ENCODE results near the gene ADI1. TPM values are rescaled to one million over a fixed set of nuclear protein-coding genes. Genes with fewer than 3 reads are reported as not detected.

ADI1 gene
- total RNA-seq, 3 donors from 2014 or later = 47.2 to 81.3 (median 78.2) TPM

GRCh38 chr2:3532941-3533340 lies 13.6 kb upstream of the ADI1 start:
- no peaks in the 10 kb centered on the region for H3K27me3 ChIP-seq
- no peak for DNase-seq (ENCODE audit: low spot score in 2 of 2)
- H3K4me3 ChIP-seq = no peak overlapping the region
- H3K27ac ChIP-seq = no peak overlapping the region
- no peaks in the 10 kb centered on the region for H3K9me3 ChIP-seq
- TF ChIP-seq POLR2A (IDR thresholded peaks at IDR 0.05) (no peak), POLR2AphosphoS5 (IDR thresholded peaks at IDR 0.05) (no peak)
- TF ChIP-seq, protein P1, sequence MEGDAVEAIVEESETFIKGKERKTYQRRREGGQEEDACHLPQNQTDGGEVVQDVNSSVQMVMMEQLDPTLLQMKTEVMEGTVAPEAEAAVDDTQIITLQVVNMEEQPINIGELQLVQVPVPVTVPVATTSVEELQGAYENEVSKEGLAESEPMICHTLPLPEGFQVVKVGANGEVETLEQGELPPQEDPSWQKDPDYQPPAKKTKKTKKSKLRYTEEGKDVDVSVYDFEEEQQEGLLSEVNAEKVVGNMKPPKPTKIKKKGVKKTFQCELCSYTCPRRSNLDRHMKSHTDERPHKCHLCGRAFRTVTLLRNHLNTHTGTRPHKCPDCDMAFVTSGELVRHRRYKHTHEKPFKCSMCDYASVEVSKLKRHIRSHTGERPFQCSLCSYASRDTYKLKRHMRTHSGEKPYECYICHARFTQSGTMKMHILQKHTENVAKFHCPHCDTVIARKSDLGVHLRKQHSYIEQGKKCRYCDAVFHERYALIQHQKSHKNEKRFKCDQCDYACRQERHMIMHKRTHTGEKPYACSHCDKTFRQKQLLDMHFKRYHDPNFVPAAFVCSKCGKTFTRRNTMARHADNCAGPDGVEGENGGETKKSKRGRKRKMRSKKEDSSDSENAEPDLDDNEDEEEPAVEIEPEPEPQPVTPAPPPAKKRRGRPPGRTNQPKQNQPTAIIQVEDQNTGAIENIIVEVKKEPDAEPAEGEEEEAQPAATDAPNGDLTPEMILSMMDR (IDR thresholded peaks at IDR 0.05) = no peak
- intact Hi-C loops (cut with DNase I; ENCODE audit: low total_unique reads) = no loop called here
- H3K36me3 ChIP-seq = no peaks in the 10 kb centered on the region
- no peaks in the 10 kb centered on the region for H3K4me1 ChIP-seq

DNA sequence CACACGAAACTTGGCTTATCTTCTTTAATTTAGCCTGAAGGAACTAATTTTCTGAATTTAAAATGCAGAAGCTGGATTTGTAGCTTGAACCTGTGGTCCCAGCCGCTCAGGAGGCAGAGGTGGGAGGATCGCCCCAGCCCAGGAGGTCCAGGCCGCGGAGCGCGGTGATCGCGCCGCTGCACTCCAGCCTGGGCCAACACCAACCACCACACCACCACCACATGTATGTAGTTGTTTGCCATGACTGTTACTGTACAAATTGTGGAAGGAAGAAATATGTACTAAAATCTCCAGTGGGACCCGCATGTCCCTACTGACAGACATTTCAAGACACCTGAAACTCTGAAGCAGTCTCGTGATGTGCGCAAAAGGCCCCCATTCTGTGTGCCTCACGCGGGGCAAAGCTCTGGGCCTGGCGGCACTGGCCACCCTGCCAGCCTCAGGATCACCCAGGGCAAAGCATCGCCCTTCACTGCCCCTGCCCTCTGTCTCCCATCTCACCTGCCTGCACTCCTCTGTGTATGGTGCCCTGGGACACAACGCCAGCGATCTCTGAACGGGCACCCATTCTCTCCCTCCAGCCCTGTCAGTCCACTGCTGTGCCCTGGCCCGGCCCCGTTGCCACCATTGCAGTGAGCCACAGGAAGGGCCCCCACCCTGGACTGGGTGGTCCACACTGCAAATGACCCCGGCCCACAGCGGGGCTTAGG lies 10.1 kb upstream of the ADI1 start:
- Histone ChIP-seq H3K9me3 (no peaks in the 10 kb centered on the region), H3K36me3 (no peaks in the 10 kb centered on the region), H3K4me1 (no peaks in the 10 kb centered on the region), H3K27ac (no peak overlapping the region), H3K4me3 (no peak overlapping the region), H3K27me3 (no peaks in the 10 kb centered on the region)
- TF ChIP-seq POLR2AphosphoS5 (IDR thresholded peaks at IDR 0.05) (no peak), POLR2A (IDR thresholded peaks at IDR 0.05) (no peak)
- TF ChIP-seq, protein P1 (IDR thresholded peaks at IDR 0.05) = no peak
- DNase-seq (ENCODE audit: low spot score in 2 of 2) = no peak
- intact Hi-C loops (cut with DNase I; ENCODE audit: low total_unique reads) = no loop called here

GRCh38 chr2:3527886-3528785 lies 8.8 kb upstream of the ADI1 start:
- no peak for DNase-seq (ENCODE audit: low spot score in 2 of 2)
- H3K4me1 ChIP-seq = no peaks in the 10 kb centered on the region
- intact Hi-C loops (cut with DNase I; ENCODE audit: low total_unique reads) = no loop called here

GRCh38 chr2:3526871-3527270 lies 7.5 kb upstream of the ADI1 start:
- Histone ChIP-seq H3K27ac (no peak overlapping the region), H3K27me3 (no peaks in the 10 kb centered on the region), H3K9me3 (no peaks in the 10 kb centered on the region), H3K4me1 (no peaks in the 10 kb centered on the region), H3K4me3 (no peak overlapping the region), H3K36me3 (no peaks in the 10 kb centered on the region)
- TF ChIP-seq, protein P1 (IDR thresholded peaks at IDR 0.05) = no peak
- TF ChIP-seq POLR2AphosphoS5 (IDR thresholded peaks at IDR 0.05) (no peak), POLR2A (IDR thresholded peaks at IDR 0.05) (no peak)
- no peak for DNase-seq (ENCODE audit: low spot score in 2 of 2)
- intact Hi-C loops (cut with DNase I; ENCODE audit: low total_unique reads) = no loop called here

More at GRCh38 chr2:3527886-3528785, 8.8 kb upstream of the ADI1 start:
- Histone ChIP-seq H3K27me3 (no peaks in the 10 kb centered on the region), H3K9me3 (no peaks in the 10 kb centered on the region), H3K36me3 (no peaks in the 10 kb centered on the region), H3K4me3 (no peak overlapping the region), H3K27ac (no peak overlapping the region)
- no peak for TF ChIP-seq POLR2A (IDR thresholded peaks at IDR 0.05)
- TF ChIP-seq, protein P1 (IDR thresholded peaks at IDR 0.05) = no peak
- TF ChIP-seq POLR2AphosphoS5 (IDR thresholded peaks at IDR 0.05) = no peak

GRCh38 chr2:3523551-3524041 lies 4.3 kb upstream of the ADI1 start:
- TF ChIP-seq, protein P1 (IDR thresholded peaks at IDR 0.05) = no peak
- TF ChIP-seq POLR2A (IDR thresholded peaks at IDR 0.05) = no peak
- TF ChIP-seq POLR2AphosphoS5 (IDR thresholded peaks at IDR 0.05) = no peak
- no peaks in the 10 kb centered on the region for H3K9me3 ChIP-seq
- no peak overlapping the region for H3K27ac ChIP-seq
- no peak for DNase-seq (ENCODE audit: low spot score in 2 of 2)
- H3K36me3 ChIP-seq = no peaks in the 10 kb centered on the region
- intact Hi-C loops (cut with DNase I; ENCODE audit: low total_unique reads) = no loop called here
- no peaks in the 10 kb centered on the region for H3K4me1 ChIP-seq
- H3K27me3 ChIP-seq = no peaks in the 10 kb centered on the region
- no peak overlapping the region for H3K4me3 ChIP-seq

Measured in breast epithelium (tissue), 4 donors.